RWPE2 (cell line): ENCODE measurements around the gene FAM89A.

Source experiments
- ATAC-seq: fragments of 200-7000 bp; cut with Tn5 transposase; 3 replicates; pipeline ENCODE4 v1.9.1; 2021; ENCODE audit warnings: low read depth
- DNase-seq: peaks from one replicate; pipeline ENCODE4 v3.0.0-alpha.2; 2020; ENCODE audit warnings: low spot score
- H3K27ac ChIP-seq: fragments of 450-650 bp; 2 replicates; pipeline ENCODE4 v1.5.1; 2017; ENCODE audit warnings: mild to moderate bottlenecking; ENCODE audit not compliant: poor library complexity, severe bottlenecking
- H3K27me3 ChIP-seq: fragments of 250-450 bp; sonication (Bioruptor Pico); 2 replicates; pipeline ENCODE4 v1.5.1; 2021; ENCODE audit warnings: mild to moderate bottlenecking, moderate library complexity; ENCODE audit not compliant: insufficient read depth, poor library complexity, severe bottlenecking
- H3K36me3 ChIP-seq: fragments of 250-450 bp; sonication (Bioruptor Pico); 2 replicates; pipeline ENCODE4 v1.5.1; 2020; ENCODE audit warnings: low read depth, mild to moderate bottlenecking, moderate library complexity
- H3K4me1 ChIP-seq: fragments of 250-450 bp; sonication (Bioruptor Pico); 2 replicates; pipeline ENCODE4 v1.5.1; 2021; ENCODE audit warnings: mild to moderate bottlenecking, moderate library complexity; ENCODE audit not compliant: insufficient read depth, poor library complexity, severe bottlenecking
- H3K4me3 ChIP-seq: fragments of 250-450 bp; sonication (Bioruptor Pico); 2 replicates; pipeline ENCODE4 v1.5.1; 2021; ENCODE audit warnings: mild to moderate bottlenecking, moderate library complexity; ENCODE audit not compliant: severe bottlenecking
- H3K9me3 ChIP-seq: fragments of 250-450 bp; sonication (Bioruptor Pico); 2 replicates; pipeline ENCODE4 v1.5.1; 2021; ENCODE audit warnings: mild to moderate bottlenecking, moderate library complexity; ENCODE audit not compliant: severe bottlenecking
- TF ChIP-seq, protein P1 (sequence below): fragments of 450-650 bp; IDR thresholded peaks from one replicate; pipeline ENCODE4 v1.5.1; 2017; ENCODE audit warnings: mild to moderate bottlenecking, moderate library complexity; ENCODE audit not compliant: poor library complexity, severe bottlenecking

Gene FAM89A

GRCh38 chr1:231039161-231040018 is 664 bp downstream of the FAM89A start:
- TF ChIP-seq, protein P1, sequence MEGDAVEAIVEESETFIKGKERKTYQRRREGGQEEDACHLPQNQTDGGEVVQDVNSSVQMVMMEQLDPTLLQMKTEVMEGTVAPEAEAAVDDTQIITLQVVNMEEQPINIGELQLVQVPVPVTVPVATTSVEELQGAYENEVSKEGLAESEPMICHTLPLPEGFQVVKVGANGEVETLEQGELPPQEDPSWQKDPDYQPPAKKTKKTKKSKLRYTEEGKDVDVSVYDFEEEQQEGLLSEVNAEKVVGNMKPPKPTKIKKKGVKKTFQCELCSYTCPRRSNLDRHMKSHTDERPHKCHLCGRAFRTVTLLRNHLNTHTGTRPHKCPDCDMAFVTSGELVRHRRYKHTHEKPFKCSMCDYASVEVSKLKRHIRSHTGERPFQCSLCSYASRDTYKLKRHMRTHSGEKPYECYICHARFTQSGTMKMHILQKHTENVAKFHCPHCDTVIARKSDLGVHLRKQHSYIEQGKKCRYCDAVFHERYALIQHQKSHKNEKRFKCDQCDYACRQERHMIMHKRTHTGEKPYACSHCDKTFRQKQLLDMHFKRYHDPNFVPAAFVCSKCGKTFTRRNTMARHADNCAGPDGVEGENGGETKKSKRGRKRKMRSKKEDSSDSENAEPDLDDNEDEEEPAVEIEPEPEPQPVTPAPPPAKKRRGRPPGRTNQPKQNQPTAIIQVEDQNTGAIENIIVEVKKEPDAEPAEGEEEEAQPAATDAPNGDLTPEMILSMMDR: no peak
- ATAC-seq: peak; percentile 49
- Histone ChIP-seq H3K4me3 (peak overlapping the region; percentile 77), H3K27me3 (no peaks in the 10 kb centered on the region), H3K36me3 (no peaks in the 10 kb centered on the region), H3K27ac (no peak overlapping the region), H3K4me1 (no peaks in the 10 kb centered on the region), H3K9me3 (no peaks in the 10 kb centered on the region)
- DNase-seq: no peak

GRCh38 chr1:231037585-231038517 is 2.2 kb downstream of the FAM89A start:
- Histone ChIP-seq H3K4me1 (no peaks in the 10 kb centered on the region), H3K4me3 (no peak overlapping the region), H3K9me3 (no peaks in the 10 kb centered on the region), H3K36me3 (no peaks in the 10 kb centered on the region), H3K27ac (no peak overlapping the region), H3K27me3 (no peaks in the 10 kb centered on the region)
- DNase-seq (no peak), ATAC-seq (no peak)
- TF ChIP-seq, protein P1: no peak

GRCh38 chr1:231036416-231036815 is 3.6 kb downstream of the FAM89A start:
- H3K27ac ChIP-seq: no peak overlapping the region
- no peaks in the 10 kb centered on the region for H3K4me1 ChIP-seq
- DNase-seq: no peak
- H3K36me3 ChIP-seq: no peaks in the 10 kb centered on the region
- no peaks in the 10 kb centered on the region for H3K27me3 ChIP-seq
- ATAC-seq: no peak
- TF ChIP-seq, protein P1: no peak
- no peak overlapping the region for H3K4me3 ChIP-seq
- no peaks in the 10 kb centered on the region for H3K9me3 ChIP-seq

DNA sequence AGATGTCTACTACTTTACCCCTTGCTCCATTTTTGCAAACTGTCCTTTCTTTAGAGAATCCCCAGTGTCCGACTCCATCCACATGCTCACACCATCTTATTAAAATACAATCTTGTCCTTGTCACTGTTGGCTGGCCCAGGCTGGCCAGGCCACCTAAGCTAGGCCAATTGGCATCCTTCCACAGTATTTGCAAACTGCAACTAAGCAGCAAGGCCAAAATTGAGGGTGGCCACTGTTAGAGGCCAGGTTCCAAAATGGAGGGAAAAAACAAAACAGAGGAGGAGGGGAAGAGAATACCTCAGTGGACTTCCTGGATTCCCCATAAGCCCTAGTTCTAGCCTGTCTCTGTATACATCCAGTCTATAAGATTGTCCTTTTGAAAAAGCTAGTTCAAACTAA is 4.3 kb downstream of the FAM89A start:
- TF ChIP-seq, protein P1: no peak
- Histone ChIP-seq H3K36me3 (no peaks in the 10 kb centered on the region), H3K27ac (no peak overlapping the region), H3K4me1 (no peaks in the 10 kb centered on the region), H3K4me3 (no peak overlapping the region), H3K9me3 (no peaks in the 10 kb centered on the region), H3K27me3 (no peaks in the 10 kb centered on the region)
- DNase-seq: no peak
- no peak for ATAC-seq
